Prostate gland (tissue), 2 donors: Measurements from ENCODE around the gene UBE2D2. TPM values are rescaled to one million over a fixed set of nuclear protein-coding genes. Genes with fewer than 3 reads are reported as not detected.
A peak's percentile ranks its signal among the peaks of the same experiment; 100 is the strongest.

Experiments used
- DNase-seq: peaks from one replicate; pipeline ENCODE4 v3.0.0-alpha.2; 2019; ENCODE audit warnings: low spot score
- H3K27ac ChIP-seq, 2 donors: fragments of 200-600 bp; sonication (generic); 2 replicates each; pipeline ENCODE4 v1.5.1; 2017 to 2019
- H3K27me3 ChIP-seq: fragments of 200-600 bp; sonication (generic); replicated peaks from 2 replicates; pipeline ENCODE4 v1.5.1; 2019; ENCODE audit not compliant: insufficient read depth
- H3K36me3 ChIP-seq, 2 donors: fragments of 200-600 bp; sonication (generic); 1 replicate in 1 of 2; 2 replicates in 1 of 2; pipeline versions ENCODE4 v1.5.1 to v1.8.1; 2017 to 2019
- H3K4me1 ChIP-seq: fragments of 200-600 bp; sonication (generic); replicated peaks from 2 replicates; pipeline ENCODE4 v1.5.1; 2019
- H3K4me3 ChIP-seq, 2 donors: fragments of 200-600 bp; sonication (generic); 2 replicates each; pipeline ENCODE4 v1.5.1; 2017 to 2019
- H3K9me3 ChIP-seq: fragments of 200-600 bp; sonication (generic); 2 replicates; pipeline ENCODE4 v1.5.1; 2017
- POLR2A ChIP-seq: fragments of 450-650 bp; IDR thresholded peaks from one replicate; pipeline ENCODE4 v1.6.1; 2016; ENCODE audit warnings: antibody characterized with exemption, mild to moderate bottlenecking
- POLR2AphosphoS5 ChIP-seq: sonication (generic); formaldehyde crosslinking; IDR thresholded peaks from one replicate; pipeline ENCODE4 v1.6.1; 2017; ENCODE audit warnings: antibody characterized with exemption
- WGBS: methylation state at CpG from one replicate; pipeline ENCODE4 v1.1.5; 2018; 5-methylcytosine and 5-hydroxymethylcytosine counted together
- intact Hi-C: fragments of 100-400 bp; cut with DNase I; formaldehyde crosslinking; loops from one replicate; pipeline ENCODE4 v1.14.2; 2022
- total RNA-seq, 2 donors: library from RNA; depleted of rRNA; stranded (reverse); fragments of >200 nt; gene quantifications; one replicate each; pipeline ENCODE4 v1.1.0, GENCODE V29; 2016
- TF ChIP-seq, protein P1 (sequence below), 4 experiments: fragments of 200-600 bp in 2 of 4; fragments of 450-650 bp in 2 of 4; sonication (generic) in 2 of 4; IDR thresholded peaks; 1 replicate in 3 of 4; 2 replicates in 1 of 4; pipeline ENCODE4 v1.5.1; 2016 to 2019; ENCODE audit warnings: antibody characterized with exemption in 4 of 4, mild to moderate bottlenecking in 2 of 4, moderate library complexity in 2 of 4

Gene UBE2D2
- total RNA-seq, 2 donors from 2014 or later: 90.3 to 96.3 TPM

DNA sequence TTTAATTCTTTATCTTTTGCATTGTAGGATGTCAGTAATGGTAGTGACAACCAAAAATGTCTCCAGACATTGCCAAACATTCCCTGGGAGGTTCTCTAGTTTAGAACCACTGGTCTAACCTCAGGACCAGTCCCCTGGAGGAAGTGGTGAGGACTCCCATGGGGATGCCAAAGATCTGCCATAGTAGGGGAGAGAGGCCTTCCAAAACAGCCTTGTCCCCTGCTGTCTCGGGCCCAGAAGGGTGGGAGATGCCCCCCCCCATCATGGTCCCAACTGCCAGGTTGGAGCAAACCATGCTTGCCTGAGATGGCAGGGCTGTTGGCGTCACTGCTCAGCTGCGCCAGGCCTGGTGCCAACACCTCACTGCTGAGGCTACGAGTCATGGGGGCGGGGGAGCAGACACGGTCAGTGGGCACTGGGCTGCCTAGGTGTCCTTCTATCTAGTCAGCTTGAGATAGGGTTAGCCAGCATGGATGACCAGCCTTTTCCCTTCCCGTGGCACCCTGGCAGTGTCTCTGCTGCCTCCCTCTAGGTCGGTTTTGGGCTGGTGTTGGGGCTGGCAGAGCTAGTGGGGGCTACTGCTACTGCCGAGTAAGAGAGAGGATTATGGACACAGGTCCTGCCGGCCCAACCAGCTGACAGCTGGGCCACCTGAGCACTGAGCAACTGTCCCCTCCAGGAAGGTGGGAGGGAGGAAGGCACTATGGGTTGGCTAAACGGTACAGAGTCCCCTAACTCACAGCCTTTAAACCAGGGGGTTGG, 78.7 kb downstream of the UBE2D2 start:
- no peak for DNase-seq
- no peaks in the 10 kb centered on the region for H3K27me3 ChIP-seq
- 57% methylated on average over 11 of the region's 11 CpGs for WGBS
- H3K9me3 ChIP-seq: no peaks in the 10 kb centered on the region
- peak overlapping the region in 1 of 2 donors; percentile 92 for H3K27ac ChIP-seq
- H3K36me3 ChIP-seq: no peaks in the 10 kb centered on the region
- no peak overlapping the region for H3K4me3 ChIP-seq
- intact Hi-C loops: no loop called here
- TF ChIP-seq, protein P1, sequence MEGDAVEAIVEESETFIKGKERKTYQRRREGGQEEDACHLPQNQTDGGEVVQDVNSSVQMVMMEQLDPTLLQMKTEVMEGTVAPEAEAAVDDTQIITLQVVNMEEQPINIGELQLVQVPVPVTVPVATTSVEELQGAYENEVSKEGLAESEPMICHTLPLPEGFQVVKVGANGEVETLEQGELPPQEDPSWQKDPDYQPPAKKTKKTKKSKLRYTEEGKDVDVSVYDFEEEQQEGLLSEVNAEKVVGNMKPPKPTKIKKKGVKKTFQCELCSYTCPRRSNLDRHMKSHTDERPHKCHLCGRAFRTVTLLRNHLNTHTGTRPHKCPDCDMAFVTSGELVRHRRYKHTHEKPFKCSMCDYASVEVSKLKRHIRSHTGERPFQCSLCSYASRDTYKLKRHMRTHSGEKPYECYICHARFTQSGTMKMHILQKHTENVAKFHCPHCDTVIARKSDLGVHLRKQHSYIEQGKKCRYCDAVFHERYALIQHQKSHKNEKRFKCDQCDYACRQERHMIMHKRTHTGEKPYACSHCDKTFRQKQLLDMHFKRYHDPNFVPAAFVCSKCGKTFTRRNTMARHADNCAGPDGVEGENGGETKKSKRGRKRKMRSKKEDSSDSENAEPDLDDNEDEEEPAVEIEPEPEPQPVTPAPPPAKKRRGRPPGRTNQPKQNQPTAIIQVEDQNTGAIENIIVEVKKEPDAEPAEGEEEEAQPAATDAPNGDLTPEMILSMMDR (IDR thresholded peaks at IDR 0.05): no peak
- no peak for TF ChIP-seq POLR2AphosphoS5
- no peak for TF ChIP-seq POLR2A
- peaks cover 36% of the 10 kb centered on the region for H3K4me1 ChIP-seq

DNA sequence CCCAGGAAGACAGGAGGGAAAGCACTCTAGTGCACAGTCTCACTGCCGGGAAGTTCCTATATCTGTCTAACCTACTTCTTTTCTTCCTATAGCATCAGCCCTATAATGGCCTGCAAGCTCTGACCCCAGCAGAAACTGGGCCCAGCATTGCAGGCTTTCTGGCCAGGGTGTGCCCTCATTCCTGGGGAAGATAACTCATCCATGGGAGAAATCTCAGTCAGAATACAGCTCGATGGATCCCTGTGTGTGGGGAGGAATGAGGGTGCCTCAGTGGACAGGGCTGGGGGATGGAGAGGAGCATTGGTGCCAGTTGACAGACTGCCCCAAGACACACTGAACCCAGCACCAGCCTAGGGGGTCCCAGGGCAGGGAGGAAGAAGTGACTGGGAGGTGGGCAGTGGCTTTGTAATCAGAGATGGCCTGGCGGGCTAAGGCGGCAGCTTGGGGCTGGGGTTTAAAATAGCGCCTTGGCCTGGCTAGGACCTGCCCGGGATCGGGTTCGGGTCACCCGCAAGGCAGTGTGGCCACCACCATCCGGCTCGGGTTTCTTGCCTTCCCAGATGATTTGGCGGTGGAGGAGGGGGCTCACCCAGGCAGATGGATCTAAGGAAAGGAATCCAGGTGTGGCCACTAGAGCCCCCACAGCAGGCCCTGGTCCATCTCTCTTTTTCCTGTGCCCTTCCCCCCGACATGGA, 79.4 kb downstream of the UBE2D2 start:
- H3K36me3 ChIP-seq: no peaks in the 10 kb centered on the region
- intact Hi-C loops: no loop called here
- 80% methylated on average over 13 of the region's 13 CpGs for WGBS
- no peak overlapping the region for H3K4me3 ChIP-seq
- H3K27me3 ChIP-seq: no peaks in the 10 kb centered on the region
- peaks cover 36% of the 10 kb centered on the region for H3K4me1 ChIP-seq
- H3K27ac ChIP-seq: no peak overlapping the region
- no peak for DNase-seq
- TF ChIP-seq POLR2AphosphoS5 (no peak), POLR2A (no peak)
- TF ChIP-seq, protein P1 (IDR thresholded peaks at IDR 0.05): no peak
- no peaks in the 10 kb centered on the region for H3K9me3 ChIP-seq

DNA sequence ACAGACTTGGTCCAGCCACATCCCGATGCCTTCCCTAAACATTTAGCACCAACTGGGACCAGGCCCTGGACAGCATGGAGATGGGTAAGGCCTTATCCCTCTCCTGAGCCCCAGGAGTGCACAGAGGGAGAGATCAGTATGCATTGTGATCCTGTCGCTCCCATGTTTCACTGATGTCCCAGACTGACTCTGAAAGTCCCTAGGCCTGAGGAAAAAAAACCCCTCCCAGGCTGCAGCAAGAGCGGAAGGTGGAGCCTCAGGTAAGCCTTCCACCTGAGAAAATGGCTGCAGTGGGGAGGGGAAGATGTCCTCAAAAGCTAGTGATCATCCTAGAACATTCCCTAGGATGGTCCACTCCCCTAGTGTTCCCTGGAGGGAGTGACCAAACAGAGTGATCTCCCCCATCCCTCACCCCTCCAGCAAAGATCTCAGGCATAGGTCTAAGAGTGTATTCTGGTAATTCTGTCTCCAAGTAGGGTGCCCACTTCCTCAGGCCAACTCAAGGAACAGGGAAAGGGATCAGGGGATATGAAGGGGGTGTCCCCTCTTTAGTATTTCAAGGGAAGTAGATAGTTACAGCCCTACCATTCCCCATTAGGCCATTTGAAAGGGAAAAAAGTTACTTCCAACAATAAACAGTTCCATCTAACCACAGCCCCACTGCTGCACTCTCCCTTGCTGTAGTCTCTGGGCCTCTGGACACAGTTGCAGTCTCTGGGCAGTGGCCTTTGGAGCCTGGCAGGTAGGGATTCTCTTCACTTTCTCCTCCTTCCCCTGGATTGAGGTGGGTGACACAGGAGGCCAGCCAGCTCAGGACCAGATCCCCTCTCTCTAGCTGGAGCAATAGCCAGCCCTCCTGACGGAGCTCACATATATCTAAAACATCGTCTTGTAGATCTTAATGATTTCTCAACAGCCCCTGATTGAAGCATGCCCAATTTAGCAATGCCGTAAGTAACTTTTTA, 80.3 kb downstream of the UBE2D2 start:
- TF ChIP-seq, protein P1 (IDR thresholded peaks at IDR 0.05): no peak
- TF ChIP-seq POLR2AphosphoS5: no peak
- no peak for TF ChIP-seq POLR2A
- Histone ChIP-seq H3K27ac (no peak overlapping the region), H3K9me3 (no peaks in the 10 kb centered on the region), H3K27me3 (no peaks in the 10 kb centered on the region), H3K4me3 (no peak overlapping the region), H3K4me1 (peaks cover 31% of the 10 kb centered on the region), H3K36me3 (no peaks in the 10 kb centered on the region)
- 83% methylated on average over 6 of the region's 6 CpGs for WGBS
- intact Hi-C loops: no loop called here
- no peak for DNase-seq

DNA sequence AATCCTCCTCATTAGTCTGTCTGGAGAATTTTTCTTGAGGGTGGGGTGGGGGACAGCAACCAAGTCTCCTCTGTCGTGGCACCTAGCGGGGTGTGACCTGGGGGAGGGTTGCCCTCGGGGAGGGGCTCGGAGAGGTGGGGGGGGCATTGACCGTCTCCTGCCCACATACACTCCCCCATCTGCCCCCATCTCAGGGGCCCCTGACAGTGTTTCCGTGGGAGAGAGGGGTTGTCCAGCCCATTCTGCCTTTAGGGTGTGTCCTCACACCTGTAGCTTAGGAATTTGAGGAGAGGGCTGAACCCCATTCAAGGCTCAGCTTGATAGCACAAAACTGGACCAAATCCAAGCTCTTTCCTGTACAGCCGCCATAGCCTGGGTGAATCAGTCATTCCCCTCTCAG, 81.1 kb downstream of the UBE2D2 start:
- intact Hi-C loops: no loop called here
- Histone ChIP-seq H3K27ac (peak overlapping the region; percentile 80 to 86), H3K4me1 (peaks cover 31% of the 10 kb centered on the region)

More for the DNA sequence above, 81.1 kb downstream of the UBE2D2 start:
- 42% methylated on average over 7 of the region's 7 CpGs for WGBS
- Histone ChIP-seq H3K27me3 (no peaks in the 10 kb centered on the region), H3K4me3 (no peak overlapping the region), H3K36me3 (no peaks in the 10 kb centered on the region), H3K9me3 (no peaks in the 10 kb centered on the region)
- no peak for DNase-seq
- no peak for TF ChIP-seq POLR2A
